ENCODE measurements around the gene YIPF5. TPM values are rescaled to one million over a fixed set of nuclear protein-coding genes. Genes with fewer than 3 reads are reported as not detected.

YIPF5 gene
- total and polyA plus RNA-seq, 2 of the 4 experiments (the other 2 are of a cell fraction), result 64.4 to 172 TPM

- Histone ChIP-seq H2BK20ac (ENCODE audit: low read depth, low read length) (no peak overlapping the region), H4K5ac (ENCODE audit: low read depth, low read length) (no peak overlapping the region), H3K9ac (ENCODE audit: low read depth, low read length) (no peak overlapping the region), H2AK9ac (replicated peaks; ENCODE audit: low read depth, low read length, poor library complexity) (no peak overlapping the region), H3K79me1 (ENCODE audit: low read depth in 1 of 2, low read length in 2 of 2) (peaks cover 15 to 44% of the 10 kb centered on the region in 2 experiments), H3K14ac (replicated peaks; ENCODE audit: low read depth, low read length) (no peak overlapping the region), H3K18ac (ENCODE audit: low read depth, low read length) (no peak overlapping the region), H2AK5ac (ENCODE audit: low read depth, low read length) (no peak overlapping the region), H3K4me2 (ENCODE audit: low read depth, low read length) (no peak overlapping the region), H3K4me3 (ENCODE audit: insufficient read depth, low read depth, low read length) (no peak overlapping the region), H3K9me3 (ENCODE audit: control insufficient read depth, insufficient read depth, low read length) (no peaks in the 10 kb centered on the region), H4K91ac (ENCODE audit: insufficient read depth, low read depth, low read length) (no peak overlapping the region), H3K36me3 (ENCODE audit: control insufficient read depth, insufficient read depth, low read length) (peaks cover 21% of the 10 kb centered on the region), H2AFZ (replicated peaks; ENCODE audit: low read length, poor library complexity) (no peak overlapping the region), H2BK15ac (ENCODE audit: low read depth, low read length) (no peak overlapping the region), H3K4me1 (ENCODE audit: control insufficient read depth, insufficient read depth, low read length) (peaks cover 1% of the 10 kb centered on the region; the same call in 1 of the 2 replicates), H2BK5ac (ENCODE audit: low read depth, low read length, poor library complexity, severe bottlenecking) (no peak overlapping the region), H3K27me3 (ENCODE audit: control insufficient read depth, insufficient read depth, low read length) (no peaks in the 10 kb centered on the region), H4K8ac (ENCODE audit: low read depth in 2 of 2, low read length in 2 of 2) (no peak overlapping the region), H2BK120ac (ENCODE audit: low read depth, low read length) (no peak overlapping the region), H4K20me1 (ENCODE audit: insufficient read depth, low read length) (no peaks in the 10 kb centered on the region), H3K56ac (ENCODE audit: extremely low read depth, insufficient read depth, low read length) (no peak overlapping the region), H3K4ac (ENCODE audit: low read depth, low read length) (no peak overlapping the region), H3K9me1 (ENCODE audit: insufficient read depth, low read length) (no peaks in the 10 kb centered on the region; the same call in 1 of the 2 replicates), H3K23ac (ENCODE audit: low read depth, low read length) (no peak overlapping the region), H3K27ac (ENCODE audit: insufficient read depth, low read length) (no peak overlapping the region)
- in situ Hi-C loops (cut with MboI; ENCODE audit: low sequenced_read_pairs), result loop anchor here (25.0 kb wide), 1 partner anchor 1254 kb away; no protein-coding TSS in a partner anchor
- ChIA-PET POLR2A (ENCODE audit: unreplicated experiment) (no interaction called here), CTCF (interaction anchor here (1.2 kb wide), 1 partner anchor 25 kb away, joined by 3 read pairs; no protein-coding TSS in a partner anchor)
- WGBS, 2 experiments (ENCODE audit: extremely low coverage in 2 of 2, insufficient read length in 1 of 2), result no CpG with 5 or more reads among the region's 1 CpG
- TF ChIP-seq BHLHE40 (IDR thresholded peaks at IDR 0.05; ENCODE audit: low read depth, low read length) (no peak), MAFK (IDR thresholded peaks at IDR 0.05; ENCODE audit: low read depth, low read length) (no peak), RAD21 (IDR thresholded peaks at IDR 0.05; ENCODE audit: low read length) (no peak), CEBPB (IDR thresholded peaks at IDR 0.05; ENCODE audit: low read depth, low read length) (no peak), SMC3 (IDR thresholded peaks at IDR 0.05; ENCODE audit: low read depth, low read length) (no peak), POLR2A (IDR thresholded peaks at IDR 0.05; ENCODE audit: low read depth, low read length) (no peak), ELK1 (IDR thresholded peaks at IDR 0.05; ENCODE audit: borderline replicate concordance, low read depth, low read length) (no peak), CHD1 (IDR thresholded peaks at IDR 0.05; ENCODE audit: low read depth, low read length) (no peak), MAZ (IDR thresholded peaks at IDR 0.05; ENCODE audit: borderline replicate concordance, low read depth, low read length) (no peak)
- DNase-seq (no peak), ATAC-seq (ENCODE audit: low read depth) (no peak)
- BruUV-seq (replicated peaks), result no TSS peak
- dilution Hi-C loops (cut with HindIII; ENCODE audit: low sequenced_read_pairs, unreplicated experiment), result no loop called here
- intact Hi-C loops (cut with micrococcal nuclease), result loop anchor here (10.0 kb wide), 1 partner anchor 1012 kb away; no protein-coding TSS in a partner anchor
Measured at GRCh38 chr5:144166696-144167095, 3.8 kb downstream of the YIPF5 start.

All from IMR-90 (cell line).